ENCODE data around the gene IGFL2.

- TF ChIP-seq POLR2A (IDR thresholded peaks at IDR 0.05): no peak
- TF ChIP-seq, protein P1, sequence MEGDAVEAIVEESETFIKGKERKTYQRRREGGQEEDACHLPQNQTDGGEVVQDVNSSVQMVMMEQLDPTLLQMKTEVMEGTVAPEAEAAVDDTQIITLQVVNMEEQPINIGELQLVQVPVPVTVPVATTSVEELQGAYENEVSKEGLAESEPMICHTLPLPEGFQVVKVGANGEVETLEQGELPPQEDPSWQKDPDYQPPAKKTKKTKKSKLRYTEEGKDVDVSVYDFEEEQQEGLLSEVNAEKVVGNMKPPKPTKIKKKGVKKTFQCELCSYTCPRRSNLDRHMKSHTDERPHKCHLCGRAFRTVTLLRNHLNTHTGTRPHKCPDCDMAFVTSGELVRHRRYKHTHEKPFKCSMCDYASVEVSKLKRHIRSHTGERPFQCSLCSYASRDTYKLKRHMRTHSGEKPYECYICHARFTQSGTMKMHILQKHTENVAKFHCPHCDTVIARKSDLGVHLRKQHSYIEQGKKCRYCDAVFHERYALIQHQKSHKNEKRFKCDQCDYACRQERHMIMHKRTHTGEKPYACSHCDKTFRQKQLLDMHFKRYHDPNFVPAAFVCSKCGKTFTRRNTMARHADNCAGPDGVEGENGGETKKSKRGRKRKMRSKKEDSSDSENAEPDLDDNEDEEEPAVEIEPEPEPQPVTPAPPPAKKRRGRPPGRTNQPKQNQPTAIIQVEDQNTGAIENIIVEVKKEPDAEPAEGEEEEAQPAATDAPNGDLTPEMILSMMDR (IDR thresholded peaks at IDR 0.05): no peak
Observed at GRCh38 chr19:46179076-46179759, 31.2 kb downstream of the IGFL2 start.
